ENCODE results near the gene APLF. TPM values are rescaled to one million over a fixed set of nuclear protein-coding genes. Genes with fewer than 3 reads are reported as not detected.

APLF gene
- total and polyA plus RNA-seq, 2 of the 8 experiments (the other 6 are each of a cell fraction or from before 2014, with no cell fraction given), result 4.4 to 7.3 TPM

DNA sequence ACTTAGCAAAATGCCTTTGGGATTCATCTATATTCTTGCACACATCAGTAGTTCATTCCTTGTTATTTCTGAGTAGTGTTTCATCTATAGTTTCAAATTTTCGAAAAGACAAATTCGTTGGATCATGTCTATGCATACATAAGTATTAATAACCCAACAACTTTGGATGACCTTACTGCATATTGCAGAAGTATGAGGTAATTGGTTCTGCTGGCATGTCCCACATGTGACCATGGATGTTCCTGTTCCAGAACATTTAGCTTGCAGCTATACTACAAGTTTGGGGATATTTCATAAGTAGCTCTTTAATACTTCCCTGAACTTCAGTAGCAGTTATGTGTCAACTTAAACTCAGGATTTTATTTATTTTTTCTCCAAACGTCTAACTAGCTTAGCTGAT, 44.9 kb downstream of the APLF start:
- no peaks in the 10 kb centered on the region for H3K4me1 ChIP-seq (replicated peaks in 1 of 4; ENCODE audit: control insufficient read depth in 3 of 4, insufficient read depth in 4 of 4, low read length in 3 of 4)
- WGBS, 2 experiments (ENCODE audit: extremely low coverage in 1 of 2, insufficient coverage in 1 of 2, insufficient read length in 1 of 2, insufficient replicate concordance in 2 of 2, low coverage in 1 of 2, low lambda C conversion rate in 2 of 2, missing lambda C conversion rate in 1 of 2), result 89% methylated on average over 3 of the region's 3 CpGs; no CpG with 5 or more reads in 1 of the 2 experiments
- H3K9ac ChIP-seq (replicated peaks in 1 of 4; ENCODE audit: extremely low read depth in 1 of 4, low read depth in 3 of 4, low read length in 3 of 4), result no peak overlapping the region
- H3K14ac ChIP-seq (ENCODE audit: insufficient read length), result no peak overlapping the region
- H3K9me3 ChIP-seq (ENCODE audit: insufficient read depth in 2 of 2, low read depth in 1 of 2, low read length in 1 of 2), result no peaks in the 10 kb centered on the region
- no peak overlapping the region for H3K4me2 ChIP-seq (ENCODE audit: insufficient read depth in 1 of 2, low read depth in 2 of 2, low read length in 2 of 2)
- H2BK20ac ChIP-seq (ENCODE audit: low read length), result no peak overlapping the region
- no peak overlapping the region for H4K5ac ChIP-seq (ENCODE audit: insufficient read length, low read depth, low read length)
- no peak overlapping the region for H3K4ac ChIP-seq (replicated peaks; ENCODE audit: insufficient read length, low read depth, low read length)
- no peak overlapping the region for H2AFZ ChIP-seq (ENCODE audit: low read length)
- no peak overlapping the region for H4K91ac ChIP-seq (replicated peaks; ENCODE audit: insufficient read length, low read length)
- H3K23me2 ChIP-seq (ENCODE audit: low read depth, low read length), result no peaks in the 10 kb centered on the region
- ChIA-PET CTCF (ENCODE audit: partially characterized antibody) (interaction anchor here (1.1 kb wide), 1 partner anchor 198 kb away, joined by 3 read pairs; no protein-coding TSS in a partner anchor), POLR2A (ENCODE audit: partially characterized antibody) (no interaction called here)
- H2AK5ac ChIP-seq (ENCODE audit: low read depth, low read length), result no peak overlapping the region
- H4K20me1 ChIP-seq (replicated peaks in 1 of 2; ENCODE audit: control insufficient read depth in 1 of 2, insufficient read depth in 2 of 2, low read length in 2 of 2), result no peaks in the 10 kb centered on the region
- H2BK15ac ChIP-seq (ENCODE audit: low read length), result no peak overlapping the region
- no peaks in the 10 kb centered on the region for H3K27me3 ChIP-seq (replicated peaks in 1 of 4; ENCODE audit: control insufficient read depth in 3 of 4, extremely low read depth in 1 of 4, insufficient read depth in 3 of 4, low read length in 3 of 4)
- no peak overlapping the region for H3K18ac ChIP-seq (ENCODE audit: extremely low read depth, low read length)
- no peak for DNase-seq (ENCODE audit: low read depth in 1 of 2, low spot score in 2 of 2)
- no peaks in the 10 kb centered on the region for H3K79me2 ChIP-seq (ENCODE audit: control insufficient read depth in 1 of 2, insufficient read depth in 2 of 2, low read length in 2 of 2)
- H2BK12ac ChIP-seq (ENCODE audit: low read depth, low read length), result no peak overlapping the region
- no peak for FAIRE-seq
- H4K8ac ChIP-seq (ENCODE audit: extremely low read depth, insufficient read depth, low read length), result no peak overlapping the region
- H3K4me3 ChIP-seq (ENCODE audit: extremely low read depth in 1 of 4, insufficient read depth in 2 of 4, low read depth in 3 of 4, low read length in 4 of 4), result no peak overlapping the region
- TF ChIP-seq EP300 (IDR thresholded peaks at IDR 0.05; ENCODE audit: borderline replicate concordance in 1 of 2, low read depth in 2 of 2, low read length in 2 of 2) (no peak), SP4 (IDR thresholded peaks at IDR 0.05; ENCODE audit: low read length) (no peak), HDAC2 (IDR thresholded peaks at IDR 0.05; ENCODE audit: borderline replicate concordance in 1 of 2, low read depth in 2 of 2, low read length in 2 of 2) (no peak), EGR1 (IDR thresholded peaks at IDR 0.05; ENCODE audit: borderline replicate concordance, low read depth, low read length) (no peak), CHD2 (IDR thresholded peaks at IDR 0.05; ENCODE audit: low read length) (no peak), BCL11A (IDR thresholded peaks at IDR 0.05; ENCODE audit: low read depth in 2 of 2, low read length in 2 of 2) (no peak), SIRT6 (IDR thresholded peaks at IDR 0.05; ENCODE audit: low read length) (no peak), CTBP2 (IDR thresholded peaks at IDR 0.05; ENCODE audit: borderline replicate concordance, insufficient read depth, insufficient read length, low read length) (no peak), SAP30 (IDR thresholded peaks at IDR 0.05; ENCODE audit: insufficient read depth, insufficient replicate concordance, low read length) (no peak), NANOG (IDR thresholded peaks at IDR 0.05; ENCODE audit: insufficient read depth, low read depth, low read length, poor library complexity, severe bottlenecking) (no peak)
- no peak overlapping the region for H2BK5ac ChIP-seq (ENCODE audit: low read depth, low read length)
- H3K56ac ChIP-seq (replicated peaks; ENCODE audit: insufficient read length, low read depth, low read length), result no peak overlapping the region
- H3K79me1 ChIP-seq (ENCODE audit: low read depth, low read length), result no peaks in the 10 kb centered on the region
- H3K27ac ChIP-seq (ENCODE audit: low read depth, low read length), result no peak overlapping the region
- H3K36me3 ChIP-seq (ENCODE audit: control insufficient read depth in 2 of 4, insufficient read depth in 4 of 4, low read length in 3 of 4), result no peaks in the 10 kb centered on the region
- no peak overlapping the region for H3K23ac ChIP-seq (ENCODE audit: insufficient read length)
- H2BK120ac ChIP-seq (replicated peaks; ENCODE audit: low read depth, low read length), result no peak overlapping the region
